ENCODE results near the gene FRY.

Gene FRY

DNA sequence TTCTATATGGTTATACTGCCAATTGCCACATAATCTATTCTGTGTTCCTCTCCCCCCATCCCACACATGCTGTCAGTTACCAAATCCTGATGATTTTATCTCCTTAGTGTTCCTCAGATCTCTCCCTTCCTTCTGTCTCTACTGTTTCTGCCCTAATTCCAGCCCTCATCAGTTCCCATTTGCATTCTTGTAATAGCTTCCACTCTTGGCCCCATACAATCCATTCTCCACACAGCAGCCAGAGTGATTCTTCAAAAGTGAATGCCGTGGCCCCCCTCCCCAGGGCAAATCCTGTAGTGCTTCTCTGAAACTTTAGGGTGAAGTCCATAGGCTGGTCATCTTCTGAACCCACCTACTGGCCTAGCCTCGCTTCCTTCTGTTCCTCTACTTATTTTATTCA lies 169.2 kb downstream of the FRY start:
- Histone ChIP-seq H3K9ac (no peak overlapping the region), H3K4me2 (ENCODE audit: low read length) (no peak overlapping the region), H3K4me3 (ENCODE audit: low read depth, low read length) (no peak overlapping the region), H3K27me3 (ENCODE audit: control insufficient read depth, insufficient read depth, low read length) (no peaks in the 10 kb centered on the region), H2AFZ (no peak overlapping the region), H3K4me1 (no peaks in the 10 kb centered on the region), H3K9me3 (ENCODE audit: control insufficient read depth, low read length) (no peaks in the 10 kb centered on the region), H3K27ac (no peak overlapping the region), H3K36me3 (ENCODE audit: control insufficient read depth, insufficient read depth, low read length) (no peaks in the 10 kb centered on the region), H3K79me2 (no peaks in the 10 kb centered on the region)
- TF ChIP-seq, protein P1, sequence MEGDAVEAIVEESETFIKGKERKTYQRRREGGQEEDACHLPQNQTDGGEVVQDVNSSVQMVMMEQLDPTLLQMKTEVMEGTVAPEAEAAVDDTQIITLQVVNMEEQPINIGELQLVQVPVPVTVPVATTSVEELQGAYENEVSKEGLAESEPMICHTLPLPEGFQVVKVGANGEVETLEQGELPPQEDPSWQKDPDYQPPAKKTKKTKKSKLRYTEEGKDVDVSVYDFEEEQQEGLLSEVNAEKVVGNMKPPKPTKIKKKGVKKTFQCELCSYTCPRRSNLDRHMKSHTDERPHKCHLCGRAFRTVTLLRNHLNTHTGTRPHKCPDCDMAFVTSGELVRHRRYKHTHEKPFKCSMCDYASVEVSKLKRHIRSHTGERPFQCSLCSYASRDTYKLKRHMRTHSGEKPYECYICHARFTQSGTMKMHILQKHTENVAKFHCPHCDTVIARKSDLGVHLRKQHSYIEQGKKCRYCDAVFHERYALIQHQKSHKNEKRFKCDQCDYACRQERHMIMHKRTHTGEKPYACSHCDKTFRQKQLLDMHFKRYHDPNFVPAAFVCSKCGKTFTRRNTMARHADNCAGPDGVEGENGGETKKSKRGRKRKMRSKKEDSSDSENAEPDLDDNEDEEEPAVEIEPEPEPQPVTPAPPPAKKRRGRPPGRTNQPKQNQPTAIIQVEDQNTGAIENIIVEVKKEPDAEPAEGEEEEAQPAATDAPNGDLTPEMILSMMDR (IDR thresholded peaks at IDR 0.05) = no peak

DNA sequence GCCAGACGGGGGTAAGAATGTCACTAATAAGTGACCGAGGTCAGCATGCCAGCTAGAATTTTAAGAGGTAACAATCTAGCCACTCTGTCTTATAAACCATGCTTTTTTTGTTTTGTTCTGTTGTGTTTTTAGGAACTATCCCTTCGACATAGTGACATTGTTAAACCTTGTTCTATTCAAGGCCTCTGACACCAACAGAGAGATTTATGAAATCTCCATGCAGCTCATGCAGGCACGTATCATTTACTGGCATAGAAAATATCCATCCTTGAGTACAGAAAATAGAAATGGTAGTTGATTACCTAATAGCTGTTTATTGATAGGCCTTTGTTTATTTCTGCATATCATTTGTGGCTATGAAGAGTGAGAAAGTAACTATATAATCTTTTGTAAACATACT lies 170.2 kb downstream of the FRY start:
- Histone ChIP-seq H3K9me3 (ENCODE audit: control insufficient read depth, low read length) (no peaks in the 10 kb centered on the region), H3K4me2 (ENCODE audit: low read length) (no peak overlapping the region), H3K4me1 (no peaks in the 10 kb centered on the region), H2AFZ (no peak overlapping the region), H3K9ac (no peak overlapping the region), H3K79me2 (no peaks in the 10 kb centered on the region), H3K36me3 (ENCODE audit: control insufficient read depth, insufficient read depth, low read length) (no peaks in the 10 kb centered on the region), H3K27ac (no peak overlapping the region), H3K4me3 (ENCODE audit: low read depth, low read length) (no peak overlapping the region), H3K27me3 (ENCODE audit: control insufficient read depth, insufficient read depth, low read length) (no peaks in the 10 kb centered on the region)
- TF ChIP-seq, protein P1 (IDR thresholded peaks at IDR 0.05) = no peak

DNA sequence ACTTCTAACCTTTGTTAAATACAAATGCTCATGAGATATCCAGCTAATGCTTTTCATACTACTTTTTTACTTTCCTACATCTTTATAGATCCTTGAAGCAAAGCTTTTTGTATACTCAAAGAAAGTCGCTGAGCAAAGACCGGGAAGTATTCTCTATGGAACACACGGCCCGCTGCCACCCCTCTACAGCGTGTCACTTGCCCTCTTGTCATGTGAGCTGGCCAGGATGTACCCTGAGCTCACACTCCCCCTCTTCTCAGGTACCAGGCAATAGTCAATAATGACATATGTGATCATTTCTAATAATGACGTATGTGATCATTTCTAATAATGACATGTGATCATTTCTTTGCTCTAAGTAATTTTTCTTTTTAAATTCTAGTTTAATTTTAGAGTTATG lies 170.7 kb downstream of the FRY start:
- Histone ChIP-seq H3K9ac (no peak overlapping the region), H3K4me2 (ENCODE audit: low read length) (no peak overlapping the region), H3K4me3 (ENCODE audit: low read depth, low read length) (no peak overlapping the region), H3K27me3 (ENCODE audit: control insufficient read depth, insufficient read depth, low read length) (no peaks in the 10 kb centered on the region), H3K79me2 (no peaks in the 10 kb centered on the region), H2AFZ (no peak overlapping the region), H3K4me1 (no peaks in the 10 kb centered on the region), H3K27ac (no peak overlapping the region), H3K9me3 (ENCODE audit: control insufficient read depth, low read length) (no peaks in the 10 kb centered on the region), H3K36me3 (ENCODE audit: control insufficient read depth, insufficient read depth, low read length) (no peaks in the 10 kb centered on the region)
- TF ChIP-seq, protein P1 (IDR thresholded peaks at IDR 0.05) = no peak

DNA sequence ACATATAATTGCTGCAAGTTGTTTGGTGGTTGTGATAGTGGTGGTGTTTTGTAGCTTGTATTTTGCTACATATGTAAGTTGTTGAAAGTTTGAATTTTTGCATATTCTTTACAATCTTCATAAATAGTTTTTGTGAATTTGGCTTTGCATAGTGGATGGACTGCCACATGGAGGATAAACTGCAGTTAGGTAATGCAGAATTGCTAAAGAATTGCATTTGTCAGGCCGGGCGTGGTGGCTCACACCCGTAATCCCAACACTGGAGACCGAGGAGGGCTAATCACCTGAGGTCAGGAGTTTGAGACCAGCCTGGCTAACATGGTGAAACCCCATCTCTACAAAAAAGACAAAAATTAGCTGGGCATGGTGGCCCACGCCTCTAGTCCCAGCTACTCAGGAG lies 171.6 kb downstream of the FRY start:
- Histone ChIP-seq H3K27ac (no peak overlapping the region), H3K4me1 (no peaks in the 10 kb centered on the region), H3K4me2 (ENCODE audit: low read length) (no peak overlapping the region), H3K9me3 (ENCODE audit: control insufficient read depth, low read length) (no peaks in the 10 kb centered on the region), H3K9ac (no peak overlapping the region), H3K36me3 (ENCODE audit: control insufficient read depth, insufficient read depth, low read length) (no peaks in the 10 kb centered on the region), H3K79me2 (no peaks in the 10 kb centered on the region), H3K4me3 (ENCODE audit: low read depth, low read length) (no peak overlapping the region), H3K27me3 (ENCODE audit: control insufficient read depth, insufficient read depth, low read length) (no peaks in the 10 kb centered on the region), H2AFZ (no peak overlapping the region)
- TF ChIP-seq, protein P1 (IDR thresholded peaks at IDR 0.05) = no peak

- Histone ChIP-seq H3K27ac (no peak overlapping the region), H3K4me1 (no peaks in the 10 kb centered on the region), H3K4me2 (ENCODE audit: low read length) (no peak overlapping the region), H3K36me3 (ENCODE audit: control insufficient read depth, insufficient read depth, low read length) (no peaks in the 10 kb centered on the region), H3K9ac (no peak overlapping the region), H3K9me3 (ENCODE audit: control insufficient read depth, low read length) (no peaks in the 10 kb centered on the region), H3K4me3 (ENCODE audit: low read depth, low read length) (no peak overlapping the region), H3K79me2 (no peaks in the 10 kb centered on the region), H3K27me3 (ENCODE audit: control insufficient read depth, insufficient read depth, low read length) (no peaks in the 10 kb centered on the region), H2AFZ (no peak overlapping the region)
- TF ChIP-seq, protein P1 (IDR thresholded peaks at IDR 0.05) = no peak
Observed at GRCh38 chr13:32203736-32204135, 172.2 kb downstream of the FRY start.

All from parathyroid adenoma (tissue), 2 donors.